ENCODE measurements around the gene TMEM31. TPM values are rescaled to one million over a fixed set of nuclear protein-coding genes. Genes with fewer than 3 reads are reported as not detected.

The TMEM31 gene
- total RNA-seq (ENCODE audit: unreplicated experiment): not detected
- long read RNA-seq: 0 reads

- H3K27me3 Mint-ChIP-seq (ENCODE audit: unreplicated experiment): peaks cover 2% of the 10 kb centered on the region
Observed at GRCh38 chrX:103710609-103711008, at the start of gene TMEM31. Gene TMEM31, plus strand, starts transcription at chrX:103710909. Its CDS starts 1,350 bp downstream, at chrX:103712259.

GRCh38 chrX:103663981-103664762, 46.5 kb upstream of the TMEM31 start:
- TF ChIP-seq CTCF (IDR thresholded peaks at IDR 0.05; ENCODE audit: unreplicated experiment): no peak

More at GRCh38 chrX:103710609-103711008, at the start of gene TMEM31:
- no peaks in the 10 kb centered on the region for H3K9me3 Mint-ChIP-seq (ENCODE audit: unreplicated experiment)
- TF ChIP-seq CTCF (IDR thresholded peaks at IDR 0.05; ENCODE audit: unreplicated experiment): no peak
- no peak within 1 kb of the TSS for H3K27ac Mint-ChIP-seq (ENCODE audit: unreplicated experiment)
- H3K4me1 Mint-ChIP-seq (ENCODE audit: unreplicated experiment): peaks cover 12% of the 10 kb centered on the region
- no peak within 1 kb of the TSS for H3K4me3 Mint-ChIP-seq (ENCODE audit: unreplicated experiment)
- DNase-seq (ENCODE audit: low spot score): no peak
- no peaks in the 10 kb centered on the region for H3K36me3 Mint-ChIP-seq (ENCODE audit: low read depth, unreplicated experiment)

GRCh38 chrX:103666202-103667107, 44.3 kb upstream of the TMEM31 start:
- no peaks in the 10 kb centered on the region for H3K9me3 Mint-ChIP-seq (ENCODE audit: unreplicated experiment)
- H3K4me1 Mint-ChIP-seq (ENCODE audit: unreplicated experiment): peaks cover 7% of the 10 kb centered on the region
- no peak for TF ChIP-seq CTCF (IDR thresholded peaks at IDR 0.05; ENCODE audit: unreplicated experiment)
- H3K36me3 Mint-ChIP-seq (ENCODE audit: low read depth, unreplicated experiment): no peaks in the 10 kb centered on the region
- no peak overlapping the region for H3K4me3 Mint-ChIP-seq (ENCODE audit: unreplicated experiment)
- no peak overlapping the region for H3K27ac Mint-ChIP-seq (ENCODE audit: unreplicated experiment)
- H3K27me3 Mint-ChIP-seq (ENCODE audit: unreplicated experiment): no peaks in the 10 kb centered on the region
- no peak for DNase-seq (ENCODE audit: low spot score)

More at GRCh38 chrX:103663981-103664762, 46.5 kb upstream of the TMEM31 start:
- Mint-ChIP-seq H3K4me3 (ENCODE audit: unreplicated experiment) (peak overlapping the region; percentile 86), H3K27me3 (ENCODE audit: unreplicated experiment) (no peaks in the 10 kb centered on the region), H3K4me1 (ENCODE audit: unreplicated experiment) (peaks cover 7% of the 10 kb centered on the region), H3K9me3 (ENCODE audit: unreplicated experiment) (no peaks in the 10 kb centered on the region), H3K27ac (ENCODE audit: unreplicated experiment) (no peak overlapping the region), H3K36me3 (ENCODE audit: low read depth, unreplicated experiment) (no peaks in the 10 kb centered on the region)
- DNase-seq (ENCODE audit: low spot score): no peak

GRCh38 chrX:103669745-103670144, 41.0 kb upstream of the TMEM31 start:
- Mint-ChIP-seq H3K27ac (ENCODE audit: unreplicated experiment) (no peak overlapping the region), H3K27me3 (ENCODE audit: unreplicated experiment) (no peaks in the 10 kb centered on the region), H3K9me3 (ENCODE audit: unreplicated experiment) (no peaks in the 10 kb centered on the region), H3K36me3 (ENCODE audit: low read depth, unreplicated experiment) (no peaks in the 10 kb centered on the region), H3K4me1 (ENCODE audit: unreplicated experiment) (no peaks in the 10 kb centered on the region), H3K4me3 (ENCODE audit: unreplicated experiment) (no peak overlapping the region)
- no peak for TF ChIP-seq CTCF (IDR thresholded peaks at IDR 0.05; ENCODE audit: unreplicated experiment)
- no peak for DNase-seq (ENCODE audit: low spot score)

Data from endothelial cell (in vitro differentiated cells).